T-helper 1 cell treated with Interleukin-12 subunit alpha and Interleukin-12 subunit beta and Interleukin-4 antibody, amounts not matched to agents 30 ng/mL and 1 ng/mL, for 36 hours (primary cell): ENCODE measurements around the gene LTF. TPM values are rescaled to one million over a fixed set of nuclear protein-coding genes. Genes with fewer than 3 reads are reported as not detected.
"Not testable (repeated sequence)": the region's sequence is repeated elsewhere in the genome, so short reads cannot be mapped to it uniquely, and the experiment has no call there.

ENCODE experiments used
- intact Hi-C: fragments of 100-400 bp; cut with micrococcal nuclease; formaldehyde crosslinking; loops from one replicate; pipeline ENCODE4 v1.15.1; 2024
- total RNA-seq: library from RNA; stranded (reverse); gene quantifications from 2 replicates; pipeline ENCODE4 v1.2.3, GENCODE V29; 2022

LTF gene
- not detected in 2 replicates for total RNA-seq

DNA sequence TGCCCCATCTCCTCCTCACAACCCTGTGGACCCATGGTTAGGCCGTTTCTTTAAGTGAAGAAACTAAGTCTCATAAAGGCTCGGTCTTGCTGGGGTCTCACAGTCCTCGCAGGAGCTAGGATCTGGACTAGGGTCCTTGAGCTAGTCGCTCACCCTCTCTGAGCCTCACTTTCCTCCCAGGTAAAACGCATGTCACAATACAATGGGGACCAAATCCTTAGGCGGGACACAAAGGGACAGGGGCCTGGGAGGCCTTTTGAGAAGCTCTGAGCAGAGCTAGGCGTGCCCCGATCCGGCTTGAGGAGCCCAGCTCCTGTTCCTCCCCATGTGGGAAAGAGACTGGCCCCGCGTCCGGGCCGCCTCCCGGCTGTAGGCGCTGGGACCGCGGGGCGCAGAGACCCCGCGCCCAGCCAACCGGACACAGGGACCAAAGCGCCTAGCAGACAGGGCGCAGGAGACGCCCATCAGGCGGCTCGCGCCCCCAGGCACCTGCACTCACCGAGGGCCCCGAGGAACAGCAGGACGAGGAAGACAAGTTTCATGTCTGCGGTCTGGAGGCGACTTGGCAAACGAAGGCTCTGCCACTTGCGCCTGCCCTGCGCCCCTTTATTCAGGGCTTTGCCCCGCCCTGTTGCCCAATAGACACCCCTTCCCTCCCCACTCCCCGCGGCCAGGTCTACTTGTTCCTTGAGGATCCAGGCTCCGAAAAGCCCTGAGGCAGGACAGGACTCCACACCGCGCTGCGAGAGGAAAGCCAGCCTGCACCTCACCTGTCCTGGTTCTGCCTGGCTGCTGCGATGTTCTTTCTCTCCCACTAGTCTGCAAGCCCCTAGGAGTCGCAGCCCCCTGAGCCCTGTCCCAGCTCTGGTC, at the start of gene LTF:
Gene LTF (minus strand): TSS at position 580 of the 870 bp plus-strand sequence. CDS start 38 bp downstream, at position 542.
- intact Hi-C loops = no loop called here

DNA sequence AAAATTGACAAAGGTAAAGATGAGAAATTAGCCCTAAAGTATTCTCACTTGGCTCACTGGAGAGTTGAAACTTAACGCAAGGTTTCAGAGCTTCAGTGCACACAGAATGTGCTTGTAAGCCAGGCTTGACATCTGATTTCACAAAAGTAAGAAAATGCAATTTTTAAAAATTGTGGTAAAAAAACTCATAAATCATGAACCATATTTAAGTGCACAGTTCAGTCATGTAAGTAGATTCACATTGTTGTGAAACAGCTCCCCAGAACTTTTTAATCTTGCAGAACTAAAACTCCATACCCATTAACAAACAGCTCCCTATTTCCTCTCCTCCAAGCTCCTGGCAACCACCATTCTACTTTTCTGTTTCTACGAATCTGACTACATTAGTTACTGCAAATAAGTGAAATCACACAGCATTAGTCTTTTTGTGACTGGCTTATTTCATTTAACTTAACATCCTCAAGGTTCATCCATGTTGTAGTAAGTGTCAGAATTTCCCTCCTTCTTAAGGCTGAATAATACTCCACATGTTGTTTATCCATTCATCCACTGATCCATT, 47.6 kb upstream of the LTF start:
- intact Hi-C loops = no loop called here

DNA sequence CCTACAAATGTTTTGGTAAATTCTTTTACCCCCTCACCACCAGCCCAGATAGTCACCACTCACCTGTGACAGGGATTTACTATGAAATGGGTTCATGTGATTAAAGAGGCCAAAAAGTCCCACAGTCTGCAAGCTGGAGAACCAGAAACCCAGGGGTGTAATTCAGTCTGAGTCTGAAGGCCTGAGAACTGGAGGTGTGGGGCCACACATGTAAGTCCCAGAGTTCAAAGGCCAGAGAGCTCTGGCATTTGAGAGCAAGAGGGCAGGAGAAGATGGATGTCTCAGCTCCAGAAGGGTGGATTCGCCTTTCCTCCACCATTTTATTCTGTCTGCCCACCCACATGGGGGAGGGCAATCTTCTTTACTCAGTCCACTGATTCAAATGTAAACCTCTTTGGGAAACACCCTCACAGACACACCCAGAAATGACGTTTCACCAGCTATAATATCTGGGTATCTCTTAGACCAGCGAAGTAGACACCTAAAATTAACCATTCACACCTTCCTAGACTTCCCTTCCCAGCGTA, 45.0 kb upstream of the LTF start:
- intact Hi-C loops = no loop called here

DNA sequence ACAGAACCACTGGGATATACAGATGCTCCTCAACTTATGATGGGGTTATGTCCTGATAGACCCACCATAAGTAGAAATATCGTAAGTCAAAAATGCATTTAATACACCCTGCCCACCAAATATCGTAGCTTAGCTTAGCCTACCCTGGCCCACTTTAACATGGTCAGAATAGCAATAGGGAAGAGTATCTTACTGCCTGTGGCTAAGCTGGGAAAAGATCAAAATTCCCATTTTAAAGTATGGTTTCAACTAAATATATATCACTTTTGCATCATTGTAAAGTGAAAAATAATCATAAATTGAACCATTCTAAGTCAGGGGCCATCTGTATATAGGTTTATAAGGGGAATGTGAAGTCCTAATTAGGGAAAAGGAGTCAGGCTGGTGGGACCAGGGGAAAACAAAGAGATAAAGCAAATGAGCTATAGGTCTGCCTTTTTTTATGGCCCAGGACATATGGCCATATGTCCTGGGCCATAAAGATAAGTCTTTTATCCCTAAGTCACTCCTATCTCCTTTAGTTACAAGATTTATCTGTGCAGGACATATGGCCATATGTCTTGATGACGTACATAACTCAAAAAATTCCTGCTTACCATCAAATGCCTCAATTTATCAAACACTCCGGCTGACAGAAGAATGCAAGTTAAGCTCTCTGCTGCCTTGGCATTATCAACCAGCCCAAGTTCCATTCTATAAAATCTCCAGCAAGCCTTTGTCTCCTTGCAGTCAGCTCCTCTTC, 44.3 kb upstream of the LTF start:
- intact Hi-C loops = no loop called here

- intact Hi-C loops = no loop called here
Observed at GRCh38 chr3:46506526-46506925, 41.8 kb upstream of the LTF start.

GRCh38 chr3:46505953-46506352, 41.2 kb upstream of the LTF start:
- intact Hi-C loops = no loop called here

DNA sequence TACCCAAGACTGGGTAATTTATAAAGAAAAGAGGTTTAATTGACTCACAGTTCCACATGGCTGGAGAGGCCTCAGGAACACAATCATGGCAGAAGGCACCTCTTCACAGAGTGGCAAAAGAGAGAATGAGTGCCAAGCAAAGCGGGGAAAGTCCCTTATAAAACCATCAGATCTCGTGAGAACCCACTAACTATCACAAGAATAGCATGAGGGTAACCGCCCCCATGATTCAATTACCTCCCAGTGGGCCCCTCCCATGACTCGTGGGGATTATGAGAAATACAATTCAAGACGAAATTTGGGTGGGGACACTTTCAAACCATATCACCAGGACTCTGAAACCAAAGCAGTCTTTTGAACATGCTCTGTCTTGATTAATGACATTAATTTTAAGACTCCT, 40.1 kb upstream of the LTF start:
- intact Hi-C loops = no loop called here

GRCh38 chr3:46503200-46503874, 38.6 kb upstream of the LTF start:
- intact Hi-C loops = no loop called here

GRCh38 chr3:46501702-46502101, 37.0 kb upstream of the LTF start:
- intact Hi-C loops = no loop called here

DNA sequence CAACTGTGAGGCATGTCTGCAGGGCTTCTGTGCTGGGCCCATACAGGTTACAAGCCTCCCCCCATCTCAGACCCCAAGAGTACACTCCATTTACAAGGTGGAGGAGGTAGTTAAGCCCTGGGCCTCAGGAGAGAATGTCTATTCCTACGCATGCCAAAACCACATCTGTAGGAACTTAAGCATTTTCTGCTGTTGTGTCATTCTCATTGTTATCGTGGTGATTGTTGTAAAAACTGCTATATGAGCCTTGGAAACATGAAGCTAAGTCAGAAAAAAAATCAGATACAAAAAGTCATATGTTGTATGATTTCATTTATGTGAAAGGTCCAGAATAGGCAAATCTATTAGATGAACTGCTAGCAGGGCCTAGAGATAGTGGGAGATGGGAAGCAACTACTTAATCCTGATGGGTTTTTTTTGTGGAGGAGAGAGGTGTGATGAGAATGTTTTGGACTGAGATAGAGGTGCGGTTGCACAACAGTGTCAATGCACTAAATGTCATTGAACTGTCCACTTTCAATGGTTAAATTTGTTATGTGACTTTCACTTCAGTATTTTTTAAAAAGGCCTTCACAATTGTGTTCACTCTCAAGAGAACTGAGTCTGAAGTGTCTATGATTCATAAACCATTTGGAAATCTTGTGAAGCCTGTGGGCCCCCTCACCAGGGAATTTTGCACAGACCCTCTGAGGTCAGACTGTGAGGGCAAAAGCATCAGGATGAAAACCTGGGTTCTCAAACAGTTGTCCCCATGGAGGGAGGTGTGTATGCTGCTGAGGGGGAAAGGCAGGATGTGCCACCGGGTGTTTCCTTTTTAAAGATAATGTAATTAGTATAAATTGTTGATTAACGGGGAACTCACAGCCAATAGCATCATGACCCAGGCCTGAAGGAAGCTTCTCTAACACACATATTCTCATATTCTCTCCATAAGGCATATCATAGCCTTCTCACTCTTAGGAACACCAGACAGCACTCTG, 36.2 kb upstream of the LTF start:
- intact Hi-C loops = no loop called here

GRCh38 chr3:46498916-46499519, 34.3 kb upstream of the LTF start:
- intact Hi-C loops = no loop called here

- intact Hi-C loops = no loop called here
Observed at GRCh38 chr3:46497556-46498265, 33.0 kb upstream of the LTF start, which contains the start of gene RTP3. Gene RTP3 (plus strand): TSS chr3:46497976. CDS start chr3:46498063, 87 bp downstream.

- intact Hi-C loops = loop anchor here (1.0 kb wide), 1 partner anchor 61 kb away; no protein-coding TSS in a partner anchor
Observed at GRCh38 chr3:46496746-46497555, 32.2 kb upstream of the LTF start.

DNA sequence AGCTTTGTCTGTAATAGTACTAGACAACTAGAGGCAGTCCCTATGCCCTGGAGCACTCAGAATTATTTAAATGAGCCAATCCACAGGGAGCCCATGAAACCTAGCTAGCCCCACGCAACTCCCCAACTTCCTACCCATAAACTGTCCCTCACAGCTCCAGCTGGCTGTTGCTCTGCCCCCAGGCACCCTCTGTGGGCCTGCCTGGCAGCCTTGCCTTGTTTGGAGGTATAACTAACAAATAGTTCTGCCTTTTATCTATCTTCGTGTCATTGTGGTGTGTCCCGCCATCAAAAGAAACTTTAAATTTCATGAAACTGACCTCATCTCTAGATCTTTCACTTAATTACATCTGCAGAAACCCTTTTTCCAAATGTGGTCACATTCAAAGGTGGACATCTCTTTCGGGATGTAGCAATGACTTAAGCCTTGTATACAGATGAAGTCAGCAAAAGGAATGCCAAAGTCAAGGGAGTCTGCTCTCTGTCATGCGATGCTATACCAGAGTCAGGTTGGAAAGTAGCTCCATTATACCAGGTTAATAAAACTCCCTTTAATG, 31.3 kb upstream of the LTF start:
- intact Hi-C loops = loop anchor here (1.0 kb wide), 1 partner anchor 62 kb away; no protein-coding TSS in a partner anchor

- intact Hi-C loops = not testable (repeated sequence)
Observed at GRCh38 chr3:46494491-46494890, 29.8 kb upstream of the LTF start.

- intact Hi-C loops = no loop called here
Observed at GRCh38 chr3:46492890-46493547, 28.3 kb upstream of the LTF start.
